Right hindlimb (tissue), 1 donor: ENCODE results near the gene SH3PXD2A.

Experiments
- DNase-seq: peaks from one replicate; pipeline ENCODE4 v3.0.0-alpha.2; 2018

Gene SH3PXD2A

DNA sequence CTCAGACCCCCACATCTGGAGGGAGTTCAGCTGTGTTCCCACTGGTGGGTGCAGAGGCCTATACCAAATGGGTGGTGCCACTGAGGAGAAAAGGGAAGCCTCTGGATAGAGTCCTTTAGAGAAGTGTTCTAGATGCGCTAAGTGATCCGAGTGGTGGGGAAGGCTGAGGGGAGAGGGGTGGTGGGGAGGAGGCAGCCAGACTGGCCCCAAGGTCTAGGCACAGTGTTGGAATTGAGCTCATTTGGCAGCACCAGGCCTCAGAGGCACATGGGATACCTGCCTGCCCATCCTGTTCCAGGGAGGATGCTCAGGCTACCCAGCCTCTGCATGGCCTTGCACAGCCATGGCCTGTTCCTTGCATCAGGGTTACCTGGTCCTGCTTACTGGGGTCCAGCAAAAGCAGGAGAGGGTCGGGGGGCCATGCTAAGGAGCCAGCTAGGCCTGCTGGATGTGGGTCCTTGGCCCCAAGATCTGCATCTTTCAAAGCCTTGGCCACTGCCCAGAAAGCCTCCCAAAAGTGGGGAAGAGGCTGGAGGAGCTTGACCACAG, 262.3 kb downstream of the SH3PXD2A start:
- no peak for DNase-seq

DNA sequence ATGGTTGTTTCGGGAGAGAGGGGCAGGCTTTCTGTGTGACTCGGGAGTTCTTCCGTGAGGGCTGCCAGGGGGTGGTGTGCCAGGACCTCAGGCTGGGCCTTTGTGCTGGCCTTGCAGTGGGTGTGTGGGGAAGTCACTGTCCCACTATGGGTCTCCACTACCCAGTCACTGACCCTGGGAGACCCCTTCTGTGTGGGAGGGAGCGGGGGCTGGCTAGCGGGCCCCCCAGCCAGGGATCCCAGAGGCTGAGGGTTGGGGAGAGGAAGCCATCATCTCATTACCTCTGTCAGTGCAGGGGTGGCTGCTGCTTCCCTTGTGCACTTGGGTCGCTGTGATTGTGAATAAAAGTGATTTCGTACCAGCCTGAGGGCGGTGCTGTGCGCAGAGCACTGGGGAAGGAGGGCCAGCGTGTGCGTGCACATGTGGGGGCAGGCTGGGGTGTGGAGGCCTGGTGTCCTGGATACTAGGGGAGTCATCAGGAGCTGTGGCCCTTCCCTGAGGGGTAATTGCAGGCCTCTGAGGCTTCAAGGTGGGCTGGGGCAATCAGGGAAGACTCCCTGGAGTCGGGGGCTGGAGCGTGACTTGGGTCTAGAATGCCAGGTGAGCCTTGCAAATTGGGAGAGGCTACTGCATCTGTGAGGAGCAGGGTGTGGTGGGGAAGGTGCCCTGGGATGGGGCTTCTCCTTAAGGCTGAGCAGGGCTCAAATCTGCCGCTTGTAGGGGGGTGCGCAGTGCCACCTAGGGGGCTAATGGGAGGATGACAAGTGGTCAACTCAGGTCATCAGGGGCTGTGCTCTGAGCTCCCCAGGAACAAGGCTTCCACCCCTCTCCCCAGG, 263.0 kb downstream of the SH3PXD2A start:
- DNase-seq: no peak

DNA sequence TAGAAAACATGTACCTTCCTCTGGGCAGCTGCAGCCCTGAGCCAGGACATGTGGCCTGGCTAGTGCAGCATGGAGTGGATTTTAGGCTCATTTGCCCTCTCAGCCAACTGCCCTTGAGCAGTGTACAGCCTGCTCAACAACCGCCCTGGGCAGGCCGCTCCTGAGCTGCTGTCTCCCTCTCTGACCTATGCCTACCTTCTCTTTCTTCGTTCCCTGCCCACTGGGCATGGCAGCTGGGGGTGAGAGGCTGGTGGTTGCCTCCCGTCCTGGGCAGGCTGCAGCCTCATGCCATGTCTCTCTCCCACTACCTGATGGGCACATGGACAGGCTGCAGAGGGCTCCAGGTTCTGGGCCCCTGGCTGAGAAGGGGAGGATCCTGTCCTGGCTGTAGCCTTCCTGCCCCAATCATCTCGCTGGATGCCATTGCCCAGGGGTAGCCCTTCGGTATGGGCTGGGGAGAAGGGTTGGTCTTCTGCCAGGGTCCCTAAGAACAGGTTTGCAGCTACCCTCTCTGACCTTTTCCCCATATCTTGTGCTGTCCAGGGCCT, 264.6 kb downstream of the SH3PXD2A start:
- DNase-seq: no peak

DNA sequence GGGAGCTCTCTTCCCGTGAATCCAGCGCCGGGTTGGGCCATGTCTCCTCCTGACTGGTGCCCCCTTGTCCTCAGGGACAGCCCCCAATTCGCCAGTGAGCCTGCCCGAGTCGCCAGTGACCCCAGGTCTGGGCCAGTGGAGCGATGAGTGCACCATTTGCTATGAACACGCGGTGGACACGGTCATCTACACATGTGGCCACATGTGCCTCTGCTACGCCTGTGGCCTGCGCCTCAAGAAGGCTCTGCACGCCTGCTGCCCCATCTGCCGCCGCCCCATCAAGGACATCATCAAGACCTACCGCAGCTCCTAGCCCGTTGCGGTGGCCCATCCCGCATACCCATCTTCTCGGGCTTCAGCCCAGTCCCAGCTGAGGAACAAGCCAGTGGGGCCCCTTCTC, 265.3 kb downstream of the SH3PXD2A start:
- DNase-seq: no peak

DNA sequence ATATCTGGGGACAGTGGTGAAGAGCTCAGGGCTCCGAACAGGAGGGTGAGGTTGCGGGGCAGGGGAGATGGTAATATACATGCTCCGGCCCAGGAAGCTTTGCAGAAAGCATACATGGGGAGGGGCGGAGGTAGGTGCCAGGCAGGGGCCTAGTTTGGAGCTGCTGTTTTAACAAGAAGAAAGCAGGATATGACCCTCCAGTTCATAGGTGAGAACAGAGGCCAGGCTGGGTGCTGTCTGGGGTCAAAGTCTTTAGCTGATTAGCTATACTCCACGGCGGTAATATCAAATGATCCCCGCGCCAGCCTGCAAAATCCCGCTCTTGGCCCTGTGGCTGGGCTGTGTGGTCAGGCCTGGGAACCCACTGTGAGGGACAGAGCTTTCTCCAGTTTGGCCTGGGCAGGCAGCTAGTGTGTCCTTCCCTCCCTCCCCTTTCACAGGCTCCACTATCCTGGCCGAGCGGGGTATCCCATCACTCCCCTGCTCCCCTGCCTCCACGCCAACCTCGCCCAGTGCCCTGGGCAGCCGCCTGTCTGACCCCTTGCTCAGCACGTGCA, 266.2 kb downstream of the SH3PXD2A start:
- no peak for DNase-seq

DNA sequence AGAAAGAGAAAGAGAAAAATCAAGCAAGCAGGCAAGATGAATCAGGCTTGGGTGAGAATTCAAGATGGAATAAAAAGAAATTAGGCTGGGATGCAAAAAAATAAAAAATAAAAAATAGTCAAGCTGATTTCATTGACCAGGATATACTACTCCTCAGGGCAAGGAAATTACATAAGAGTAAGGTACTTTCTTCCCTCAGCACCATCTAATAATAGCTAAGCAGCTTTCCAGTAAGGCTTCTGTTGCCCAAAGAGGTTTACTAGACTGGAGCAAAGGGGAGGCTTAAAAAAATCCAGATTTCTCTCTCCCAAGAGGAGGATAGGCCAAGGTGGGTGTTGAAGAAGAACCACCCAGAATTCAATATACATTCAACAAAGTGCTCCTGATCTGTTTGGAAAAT, 268.3 kb downstream of the SH3PXD2A start:
- no peak for DNase-seq

DNA sequence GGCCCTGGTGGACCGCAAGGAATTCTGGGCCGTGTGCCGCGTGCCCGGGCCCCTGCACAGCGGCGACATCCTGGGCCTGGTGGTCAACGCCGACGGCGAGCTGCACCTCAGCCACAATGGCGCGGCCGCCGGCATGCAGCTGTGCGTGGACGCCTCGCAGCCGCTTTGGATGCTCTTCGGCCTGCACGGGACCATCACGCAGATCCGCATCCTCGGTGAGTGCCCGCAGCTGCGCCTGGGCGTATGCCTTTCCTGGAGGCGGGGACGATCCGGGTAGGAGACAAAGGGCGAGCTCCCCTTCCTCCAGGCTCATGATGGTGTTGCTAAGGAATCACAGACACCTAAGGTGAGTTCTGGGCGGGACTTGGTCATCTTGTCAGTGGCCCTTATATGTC, 270.4 kb downstream of the SH3PXD2A start:
- DNase-seq: no peak

DNA sequence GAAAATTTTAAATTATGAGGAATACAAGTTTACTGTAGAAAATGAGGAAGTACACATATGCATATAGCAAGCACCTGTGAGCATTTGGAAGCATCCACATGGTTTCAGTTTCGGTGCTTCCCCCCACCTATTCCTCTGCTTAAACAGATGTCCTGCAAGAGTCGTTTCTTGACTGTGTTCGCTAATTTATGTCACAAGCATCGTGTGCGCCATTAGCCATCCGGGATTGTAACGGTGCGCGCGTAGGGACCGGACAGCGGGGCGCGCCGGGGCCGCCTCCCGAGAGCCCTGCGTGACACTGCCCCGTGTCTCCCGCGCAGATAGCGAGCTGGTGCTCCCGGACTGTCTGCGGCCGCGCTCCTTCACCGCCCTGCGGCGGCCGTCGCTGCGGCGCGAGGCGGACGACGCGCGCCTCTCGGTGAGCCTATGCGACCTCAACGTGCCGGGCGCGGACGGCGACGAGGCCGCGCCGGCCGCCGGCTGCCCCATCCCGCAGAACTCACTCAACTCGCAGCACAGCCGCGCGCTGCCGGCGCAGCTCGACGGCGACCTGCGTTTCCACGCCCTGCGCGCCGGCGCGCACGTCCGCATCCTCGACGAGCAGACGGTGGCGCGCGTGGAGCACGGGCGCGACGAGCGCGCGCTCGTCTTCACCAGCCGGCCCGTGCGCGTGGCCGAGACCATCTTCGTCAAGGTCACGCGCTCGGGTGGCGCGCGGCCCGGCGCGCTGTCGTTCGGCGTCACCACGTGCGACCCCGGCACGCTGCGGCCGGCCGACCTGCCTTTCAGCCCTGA, 271.0 kb downstream of the SH3PXD2A start:
- DNase-seq: peak; percentile 69

DNA sequence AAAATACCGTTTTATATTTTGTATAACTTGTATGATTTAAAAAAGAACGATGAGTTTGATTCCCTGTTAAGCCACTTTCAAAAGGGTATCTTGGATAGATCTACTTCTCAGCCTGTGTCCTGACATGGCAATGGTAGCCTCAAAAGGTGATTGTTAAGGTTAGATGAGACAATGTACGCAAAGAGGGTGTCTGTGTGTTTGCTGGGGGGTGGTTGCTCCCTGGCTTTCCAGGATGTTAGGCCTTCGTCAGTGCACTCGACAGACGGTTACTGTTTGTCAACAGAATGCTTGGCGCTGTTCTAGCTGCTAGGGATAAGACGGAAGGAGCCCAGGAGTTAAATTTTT, 271.5 kb downstream of the SH3PXD2A start:
- DNase-seq: no peak

DNA sequence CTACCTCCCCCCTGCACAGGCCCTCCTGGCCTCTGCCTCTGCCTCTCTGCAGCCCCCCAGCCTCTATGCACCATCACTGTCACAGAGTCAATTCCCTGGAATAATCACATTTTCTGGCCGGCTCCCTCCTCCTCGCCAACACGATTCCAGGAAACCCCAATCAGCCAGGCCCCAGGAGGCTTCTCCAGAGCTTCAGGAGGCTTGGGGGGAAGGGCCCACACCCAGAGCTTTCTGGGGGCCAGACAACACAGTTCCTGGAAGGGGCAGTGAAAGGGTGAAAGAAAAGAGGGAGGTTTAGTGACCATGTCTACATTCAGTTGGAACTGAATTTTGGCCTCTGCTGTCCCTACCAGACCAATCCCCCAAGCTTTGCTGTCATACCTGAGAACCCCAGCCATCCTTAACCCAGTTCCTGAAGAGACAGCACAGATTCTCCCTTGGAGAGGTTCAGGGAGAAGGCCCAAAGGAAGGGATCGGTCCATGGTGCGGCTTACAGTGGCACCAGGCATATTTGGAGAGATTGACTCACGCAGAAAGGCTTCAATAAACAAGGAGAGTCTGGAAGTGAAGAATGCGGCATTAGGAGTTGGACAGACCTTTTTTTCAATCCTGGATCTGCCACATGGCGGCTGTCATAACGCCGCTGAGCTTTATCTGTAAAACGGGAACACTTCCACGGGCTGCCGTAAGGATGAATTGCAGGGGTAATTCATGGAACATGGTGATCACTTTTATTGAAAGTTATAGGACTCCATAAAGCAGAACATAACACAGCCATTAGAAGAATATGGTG, 272.8 kb downstream of the SH3PXD2A start:
- DNase-seq: no peak

DNA sequence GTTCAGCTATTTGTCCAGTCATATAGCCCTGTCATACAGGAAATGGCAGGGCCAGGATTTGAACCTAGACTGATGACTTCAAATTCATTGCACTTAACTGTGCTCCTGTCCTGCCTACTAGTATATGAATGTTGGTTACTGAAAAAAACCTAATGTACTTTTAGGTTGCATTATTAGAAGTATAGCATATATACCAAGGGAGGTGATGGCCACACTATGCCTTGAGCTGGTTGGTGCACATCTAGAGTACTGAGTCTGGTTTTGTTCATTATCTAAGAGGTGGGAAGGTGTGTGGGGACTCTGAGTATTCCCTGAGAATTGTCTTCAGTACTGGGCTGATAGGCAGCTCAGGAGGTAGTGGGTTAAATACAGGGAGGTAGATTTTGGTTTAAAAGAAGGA, 273.9 kb downstream of the SH3PXD2A start:
- DNase-seq: no peak

DNA sequence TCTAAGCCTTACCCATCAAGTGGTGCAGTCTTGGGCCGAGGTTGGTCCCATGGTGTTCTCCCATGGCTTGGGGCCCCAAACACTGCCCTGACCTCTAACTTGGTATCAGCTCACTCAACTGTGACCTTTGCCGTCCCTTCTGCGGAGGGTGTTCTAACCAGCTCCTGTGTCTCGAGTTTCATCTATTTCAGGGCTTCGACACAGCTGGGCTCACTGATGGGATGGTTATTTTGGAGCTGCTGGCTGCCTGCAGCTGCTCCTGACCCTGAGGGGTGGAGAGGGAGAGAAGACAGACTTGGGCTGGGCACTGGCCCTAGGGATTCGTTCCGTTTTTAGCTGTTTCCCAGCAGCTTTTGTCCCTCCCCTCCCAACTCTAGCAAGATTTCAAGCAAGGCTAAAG, 274.9 kb downstream of the SH3PXD2A start:
- peak; percentile 70 for DNase-seq

DNA sequence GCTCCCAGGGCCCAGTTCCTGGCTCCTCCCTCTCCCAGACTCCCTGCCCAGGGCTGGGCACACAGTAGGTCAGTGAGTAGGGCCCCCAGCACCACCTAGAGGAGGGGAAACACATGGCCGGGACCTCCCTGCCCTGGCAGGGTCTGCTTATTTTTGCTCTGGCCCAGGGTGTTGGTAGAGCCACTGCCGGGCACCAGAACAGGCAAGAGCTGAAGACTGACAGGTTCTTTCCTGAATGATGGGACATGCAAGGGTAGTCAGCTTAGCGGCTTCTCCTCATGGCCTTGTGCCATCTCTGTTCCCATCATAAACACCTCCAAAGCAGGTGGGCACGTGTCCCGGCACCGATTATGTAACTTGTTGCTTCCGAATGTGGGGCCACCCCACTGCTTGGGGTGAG, 275.4 kb downstream of the SH3PXD2A start:
- DNase-seq: no peak

DNA sequence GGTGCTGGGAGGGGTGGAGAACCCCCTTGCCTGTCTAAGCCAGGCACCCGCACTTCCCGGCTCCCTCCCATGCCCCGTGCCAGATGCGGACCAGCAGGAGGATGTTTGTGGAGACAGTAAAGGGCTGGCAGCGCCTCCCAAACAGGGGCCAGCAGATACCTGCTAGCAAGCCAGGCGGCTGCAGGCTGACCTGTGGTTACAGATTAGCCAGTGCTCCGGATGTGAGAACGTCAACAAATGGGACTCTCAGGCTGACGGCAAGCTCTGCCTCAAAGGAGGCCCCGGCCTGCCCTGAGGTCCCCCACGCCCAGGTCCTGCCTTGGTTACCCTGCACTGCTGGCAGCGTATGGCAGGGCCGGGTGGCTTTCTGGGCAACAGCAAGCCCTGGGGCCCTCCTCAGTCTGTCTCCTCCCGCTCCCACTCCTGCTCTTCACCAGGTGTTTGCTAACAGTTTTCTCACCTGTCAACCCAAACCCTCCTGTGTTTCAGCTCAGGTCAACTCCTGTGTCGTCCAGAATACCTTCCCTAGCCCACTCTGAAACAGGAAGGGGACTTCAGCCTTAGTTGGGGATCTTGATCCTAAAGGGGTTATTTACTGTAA, 276.5 kb downstream of the SH3PXD2A start:
- no peak for DNase-seq

DNA sequence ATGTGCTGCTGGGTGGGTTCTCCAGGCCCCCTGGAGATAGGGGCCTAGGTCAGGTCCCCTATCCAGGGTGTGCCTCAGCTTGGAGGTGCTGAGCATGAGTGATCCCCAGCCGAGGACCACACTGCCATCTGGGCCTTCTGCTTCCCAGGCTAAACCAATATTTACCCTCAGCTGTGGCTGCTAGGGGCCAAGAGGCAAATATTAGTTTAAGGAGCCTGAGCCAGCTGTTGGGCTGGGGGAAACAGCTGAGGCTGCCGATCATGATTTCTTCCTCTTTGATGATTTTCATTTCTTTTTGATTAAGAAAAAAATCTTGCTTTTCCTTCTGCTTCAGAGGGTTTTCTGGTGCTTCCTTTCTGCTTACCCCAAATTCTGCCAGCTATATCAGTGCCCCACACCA, 278.5 kb downstream of the SH3PXD2A start:
- DNase-seq: no peak

DNA sequence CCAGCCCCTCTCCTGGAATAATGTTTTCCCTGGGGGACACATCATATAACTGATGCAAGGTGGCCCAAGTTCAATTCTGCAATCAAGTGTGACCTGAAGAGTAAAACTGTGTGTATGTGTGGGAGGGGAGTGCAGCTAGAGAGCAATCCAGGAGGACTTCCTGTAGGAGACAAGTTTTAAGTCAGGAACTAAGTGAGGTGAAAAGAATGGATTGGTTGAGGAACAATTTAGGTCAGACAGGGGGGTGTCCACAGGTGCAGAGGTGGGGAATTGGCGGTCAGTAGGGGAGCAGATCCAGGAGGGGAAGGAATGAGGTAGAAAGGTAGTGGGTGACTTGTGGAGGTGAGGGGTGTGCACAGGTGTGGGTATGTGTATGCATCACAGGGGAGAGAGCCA, 279.3 kb downstream of the SH3PXD2A start:
- DNase-seq: no peak

DNA sequence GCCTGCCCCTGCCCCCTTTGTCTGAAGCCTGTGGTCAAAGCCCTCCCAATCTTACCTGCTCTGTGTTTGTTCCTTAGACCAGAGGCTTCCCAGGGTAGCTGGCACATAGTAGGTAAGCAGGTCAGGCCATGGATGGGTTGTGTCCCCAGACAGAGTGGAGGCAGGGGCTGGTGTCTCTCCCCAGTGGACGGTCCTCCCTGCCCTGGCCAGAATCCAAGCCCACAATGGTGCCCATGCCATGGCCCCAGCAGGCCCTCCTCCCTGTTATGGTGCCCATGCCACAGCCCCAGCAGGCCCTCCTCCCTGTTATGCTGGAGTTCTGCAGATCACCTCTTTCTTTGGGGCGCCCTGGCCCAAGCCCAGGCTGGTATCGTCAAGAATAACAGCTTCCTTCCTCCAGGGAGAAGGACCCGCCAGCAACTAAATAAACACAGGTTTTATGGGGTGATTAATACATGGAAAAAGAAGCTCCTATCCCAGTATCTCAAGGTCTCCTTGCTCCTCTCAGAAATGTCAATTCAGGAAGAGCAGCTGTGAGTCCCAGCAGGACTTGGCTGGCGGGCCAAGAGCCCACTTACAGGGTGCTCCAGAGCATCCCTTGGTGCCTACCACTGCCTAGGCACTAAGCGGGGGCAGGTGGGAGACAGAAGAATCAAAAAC, 279.8 kb downstream of the SH3PXD2A start:
- DNase-seq: no peak

DNA sequence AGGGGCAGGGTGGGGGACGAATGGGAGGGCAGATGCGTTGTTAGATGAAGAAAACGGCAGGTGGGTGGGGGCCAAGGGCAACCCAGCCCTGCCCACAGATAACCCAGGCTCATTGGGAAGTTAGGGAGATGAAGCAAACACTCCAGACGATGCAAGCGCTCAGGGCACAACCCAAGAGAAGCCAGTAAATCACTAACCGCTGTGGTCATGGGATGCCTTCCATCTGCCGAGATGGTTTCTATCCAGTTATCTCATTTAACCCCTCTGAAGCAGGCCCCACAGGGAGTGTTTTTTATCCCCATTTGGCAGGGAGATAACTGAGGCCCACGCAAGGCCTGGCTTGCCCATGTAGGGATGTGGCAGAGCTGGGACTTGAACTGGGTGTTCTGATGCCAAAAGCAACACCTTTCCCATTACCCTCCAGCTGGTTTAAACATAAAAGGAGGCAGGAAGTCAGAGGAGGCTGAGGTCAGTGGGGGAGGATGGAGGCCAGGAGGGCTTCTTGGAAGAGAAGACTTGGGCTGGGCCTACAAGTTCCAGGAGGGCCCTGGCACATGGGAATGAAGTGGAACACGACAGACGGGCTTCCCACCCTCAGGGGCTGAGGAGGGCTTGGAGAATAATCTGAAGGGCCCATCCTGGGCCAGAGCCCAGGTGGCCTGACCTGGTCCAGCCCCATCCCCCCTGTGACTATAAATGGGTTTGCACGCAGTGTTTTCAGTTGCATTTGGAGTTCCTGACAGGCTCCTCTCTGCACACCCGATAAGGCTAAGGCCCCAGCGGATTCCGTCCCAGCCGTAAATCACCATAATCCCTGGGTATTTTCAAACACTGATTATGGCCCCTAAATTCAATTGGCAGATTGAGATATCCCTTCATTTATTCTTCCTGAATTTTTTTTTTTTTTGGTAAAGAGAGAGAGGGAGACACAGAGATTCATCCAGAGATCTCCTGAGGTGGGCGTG, 281.0 kb downstream of the SH3PXD2A start:
- DNase-seq: no peak

DNA sequence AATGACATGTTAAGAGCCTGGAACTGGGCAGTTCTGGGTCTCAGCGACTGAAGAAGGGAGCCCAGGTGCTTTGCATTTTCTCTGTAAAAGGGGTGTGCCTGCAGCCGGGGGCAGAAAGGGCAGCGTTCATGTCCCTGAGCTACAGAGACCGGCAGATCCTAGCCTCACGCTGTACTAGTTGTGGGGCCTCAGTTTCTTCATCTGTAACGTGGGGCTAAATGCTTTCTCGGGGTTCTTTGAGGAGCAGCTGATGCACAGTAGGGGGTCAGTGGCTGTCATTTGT, 282.2 kb downstream of the SH3PXD2A start:
- DNase-seq: no peak

DNA sequence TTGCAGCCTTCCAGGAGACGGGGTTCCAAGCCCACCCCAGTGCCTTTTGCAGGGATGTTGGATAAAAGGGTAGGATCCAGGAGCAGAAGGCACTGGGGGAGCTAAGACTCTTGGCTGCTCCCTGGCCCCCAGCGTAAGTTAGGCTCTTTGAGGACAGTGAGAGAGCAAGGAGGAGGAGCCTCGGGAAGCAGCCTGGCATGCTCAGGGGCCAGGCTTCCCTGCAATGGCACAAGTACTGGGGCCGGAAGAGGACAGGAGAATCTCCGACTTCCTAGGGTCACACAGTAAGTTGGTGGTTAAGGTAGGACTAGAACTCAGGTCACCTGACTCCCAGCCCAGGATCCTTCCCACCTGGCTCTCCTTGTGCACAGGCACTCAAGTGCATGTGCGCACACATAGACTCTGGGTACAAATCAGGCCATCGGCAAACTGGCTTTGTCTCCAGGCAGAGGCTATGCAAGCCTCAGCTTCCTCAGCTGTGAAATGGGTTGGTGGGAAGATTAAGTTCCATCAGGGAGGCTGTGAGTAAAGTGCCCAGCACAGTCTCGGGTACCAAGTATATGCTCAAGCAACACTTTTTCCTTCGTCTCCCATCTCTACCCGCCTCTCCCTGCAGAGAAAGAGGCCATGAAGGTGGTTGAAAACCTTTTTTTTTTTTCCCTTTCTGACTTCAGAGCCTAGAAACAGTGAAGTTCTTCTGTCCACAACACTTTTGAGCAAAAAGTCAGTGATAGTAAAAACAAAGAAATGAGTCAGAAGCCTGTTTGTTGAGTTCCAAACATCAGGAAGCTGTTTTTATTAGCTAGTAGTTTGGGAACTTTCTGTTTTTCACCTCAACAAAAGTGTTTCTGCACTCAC, 282.8 kb downstream of the SH3PXD2A start:
- DNase-seq: no peak
